DOHH2 (cell line): Measurements from ENCODE around the gene C10orf105.

Source experiments
- H3F3A ChIP-seq: fragments of 200-600 bp; sonication (generic), shearing (Covaris generic); 2 replicates; pipeline ENCODE4 v1.6.0; 2016; ENCODE audit warnings: antibody characterized with exemption, mild to moderate bottlenecking; ENCODE audit not compliant: control insufficient read depth, insufficient read depth
- H3K27ac ChIP-seq: fragments of 200-600 bp; sonication (generic); 2 replicates; pipeline ENCODE4 v1.5.1; 2014; ENCODE audit warnings: low read depth, mild to moderate bottlenecking, low read length, moderate library complexity
- H3K27me3 ChIP-seq: fragments of 200-600 bp; sonication (generic); 2 replicates; pipeline ENCODE4 v1.6.1; 2014; ENCODE audit warnings: mild to moderate bottlenecking, low read length, mixed read lengths; ENCODE audit not compliant: control insufficient read depth
- H3K36me3 ChIP-seq: fragments of 200-600 bp; sonication (generic); 2 replicates; pipeline ENCODE4 v1.6.1; 2014; ENCODE audit warnings: mild to moderate bottlenecking, low read length, moderate library complexity, mixed read lengths; ENCODE audit not compliant: control insufficient read depth
- H3K4me1 ChIP-seq: fragments of 200-600 bp; sonication (generic); 2 replicates; pipeline ENCODE4 v1.6.1; 2014; ENCODE audit warnings: mild to moderate bottlenecking, low read length, mixed read lengths; ENCODE audit not compliant: control insufficient read depth
- H3K4me2 ChIP-seq: fragments of 200-600 bp; sonication (generic); 2 replicates; pipeline ENCODE4 v1.6.0; 2014; ENCODE audit warnings: mild to moderate bottlenecking, low read length, moderate library complexity
- H3K4me3 ChIP-seq: fragments of 200-600 bp; sonication (generic); 2 replicates; pipeline ENCODE4 v1.5.1; 2014; ENCODE audit warnings: mild to moderate bottlenecking, low read length, mixed read lengths
- H3K79me2 ChIP-seq: fragments of 200-600 bp; sonication (generic); 2 replicates; pipeline ENCODE4 v1.6.1; 2014; ENCODE audit warnings: mild to moderate bottlenecking, low read length, mixed read lengths; ENCODE audit not compliant: control insufficient read depth
- H3K9me2 ChIP-seq: fragments of 200-600 bp; sonication (generic); replicated peaks from 2 replicates; pipeline ENCODE4 v1.6.1; 2014; ENCODE audit warnings: mild to moderate bottlenecking, low read length, mixed read lengths; ENCODE audit not compliant: control insufficient read depth
- H3K9me3 ChIP-seq: fragments of 200-600 bp; sonication (generic); 2 replicates; pipeline ENCODE4 v1.6.1; 2014; ENCODE audit warnings: antibody characterized with exemption, low read length, mixed read lengths; ENCODE audit not compliant: control insufficient read depth, insufficient read depth
- H4K20me1 ChIP-seq: fragments of 200-600 bp; sonication (generic); 2 replicates; pipeline ENCODE4 v1.6.0; 2014; ENCODE audit warnings: low read depth, mild to moderate bottlenecking, antibody characterized with exemption, low read length, moderate library complexity; ENCODE audit not compliant: control insufficient read depth, insufficient read depth
- EZH2phosphoT487 ChIP-seq: fragments of 200-600 bp; sonication (generic); IDR thresholded peaks from 2 replicates; pipeline ENCODE4 v1.6.1; 2017; ENCODE audit warnings: borderline replicate concordance, mild to moderate bottlenecking, antibody characterized with exemption, low read length, moderate library complexity, mixed read lengths
- TF ChIP-seq, protein P1 (sequence below): fragments of 200-600 bp; sonication (generic); IDR thresholded peaks from one replicate; pipeline ENCODE4 v1.5.1; 2014; ENCODE audit warnings: antibody characterized with exemption, mild to moderate bottlenecking, low read depth, low read length; ENCODE audit not compliant: poor library complexity, severe bottlenecking

C10orf105 gene

DNA sequence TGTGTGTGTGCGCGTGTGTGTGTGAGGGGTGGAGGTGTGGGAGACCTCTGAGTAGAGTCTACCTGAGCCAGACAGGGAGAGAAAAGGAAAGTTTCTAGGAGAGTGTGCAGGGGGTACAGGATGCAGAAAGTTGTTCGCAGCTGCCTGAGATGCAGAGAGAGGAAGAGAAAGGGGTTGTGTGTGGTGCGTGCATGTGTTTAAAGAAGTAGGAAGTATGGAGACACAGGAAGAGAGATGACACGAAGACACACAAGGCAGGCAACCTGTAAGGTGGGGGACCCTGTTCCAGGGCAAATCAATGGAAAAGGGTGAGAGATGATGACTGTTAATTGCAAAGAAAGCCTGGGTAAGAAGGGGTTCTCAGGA lies 52.2 kb downstream of the C10orf105 start:
- peak overlapping the region; percentile 60 for H3K4me2 ChIP-seq
- no peaks in the 10 kb centered on the region for H3K9me2 ChIP-seq
- peak overlapping the region; percentile 46 for H3K4me3 ChIP-seq
- peaks cover 48% of the 10 kb centered on the region for H3K4me1 ChIP-seq
- H3K27me3 ChIP-seq = no peaks in the 10 kb centered on the region
- H3F3A ChIP-seq = peaks cover 16% of the 10 kb centered on the region
- H4K20me1 ChIP-seq = no peaks in the 10 kb centered on the region
- no peaks in the 10 kb centered on the region for H3K79me2 ChIP-seq
- peak overlapping the region; percentile 81 for H3K27ac ChIP-seq
- no peaks in the 10 kb centered on the region for H3K36me3 ChIP-seq
- H3K9me3 ChIP-seq = no peaks in the 10 kb centered on the region
- TF ChIP-seq EZH2phosphoT487 = no peak
- TF ChIP-seq, protein P1, sequence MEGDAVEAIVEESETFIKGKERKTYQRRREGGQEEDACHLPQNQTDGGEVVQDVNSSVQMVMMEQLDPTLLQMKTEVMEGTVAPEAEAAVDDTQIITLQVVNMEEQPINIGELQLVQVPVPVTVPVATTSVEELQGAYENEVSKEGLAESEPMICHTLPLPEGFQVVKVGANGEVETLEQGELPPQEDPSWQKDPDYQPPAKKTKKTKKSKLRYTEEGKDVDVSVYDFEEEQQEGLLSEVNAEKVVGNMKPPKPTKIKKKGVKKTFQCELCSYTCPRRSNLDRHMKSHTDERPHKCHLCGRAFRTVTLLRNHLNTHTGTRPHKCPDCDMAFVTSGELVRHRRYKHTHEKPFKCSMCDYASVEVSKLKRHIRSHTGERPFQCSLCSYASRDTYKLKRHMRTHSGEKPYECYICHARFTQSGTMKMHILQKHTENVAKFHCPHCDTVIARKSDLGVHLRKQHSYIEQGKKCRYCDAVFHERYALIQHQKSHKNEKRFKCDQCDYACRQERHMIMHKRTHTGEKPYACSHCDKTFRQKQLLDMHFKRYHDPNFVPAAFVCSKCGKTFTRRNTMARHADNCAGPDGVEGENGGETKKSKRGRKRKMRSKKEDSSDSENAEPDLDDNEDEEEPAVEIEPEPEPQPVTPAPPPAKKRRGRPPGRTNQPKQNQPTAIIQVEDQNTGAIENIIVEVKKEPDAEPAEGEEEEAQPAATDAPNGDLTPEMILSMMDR = no peak

GRCh38 chr10:71666639-71667386 lies 52.8 kb downstream of the C10orf105 start:
- Histone ChIP-seq H3K36me3 (no peaks in the 10 kb centered on the region), H3K4me1 (peaks cover 48% of the 10 kb centered on the region), H3K79me2 (no peaks in the 10 kb centered on the region), H3K27ac (peak overlapping the region; percentile 81), H3K4me2 (peak overlapping the region; percentile 60), H3K9me2 (no peaks in the 10 kb centered on the region), H3F3A (peaks cover 16% of the 10 kb centered on the region), H3K9me3 (no peaks in the 10 kb centered on the region), H3K27me3 (no peaks in the 10 kb centered on the region), H3K4me3 (peak overlapping the region; percentile 46), H4K20me1 (no peaks in the 10 kb centered on the region)
- no peak for TF ChIP-seq EZH2phosphoT487
- TF ChIP-seq, protein P1 = no peak

DNA sequence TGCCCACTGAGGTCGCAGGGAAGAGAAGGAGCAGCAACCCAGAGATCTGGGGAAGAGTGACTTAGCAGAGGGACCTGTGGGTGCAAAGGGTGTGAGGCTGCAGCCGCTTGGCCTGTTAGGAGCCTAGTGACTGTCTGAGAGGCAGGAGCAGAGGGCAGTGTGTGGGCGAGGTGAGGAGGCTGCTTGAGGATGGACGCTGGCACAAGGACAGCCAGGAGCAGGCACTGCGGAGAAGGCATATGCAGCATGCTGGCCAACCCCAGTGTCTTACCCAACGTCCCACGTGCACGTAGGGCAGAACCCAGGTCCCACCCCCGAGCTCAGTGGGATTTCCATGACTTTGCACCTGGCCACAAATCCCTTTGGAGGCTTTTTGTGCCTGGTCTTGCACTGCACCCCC lies 54.1 kb downstream of the C10orf105 start:
- Histone ChIP-seq H3K4me1 (peaks cover 57% of the 10 kb centered on the region), H3K9me3 (no peaks in the 10 kb centered on the region), H3K36me3 (no peaks in the 10 kb centered on the region), H3K4me3 (no peak overlapping the region), H3K27ac (peak overlapping the region; percentile 81), H4K20me1 (no peaks in the 10 kb centered on the region), H3F3A (peaks cover 16% of the 10 kb centered on the region), H3K79me2 (no peaks in the 10 kb centered on the region), H3K27me3 (no peaks in the 10 kb centered on the region), H3K9me2 (no peaks in the 10 kb centered on the region), H3K4me2 (no peak overlapping the region)
- TF ChIP-seq, protein P1 = no peak
- no peak for TF ChIP-seq EZH2phosphoT487
